ENCODE measurements around the gene LYRM9. TPM values are rescaled to one million over a fixed set of nuclear protein-coding genes. Genes with fewer than 3 reads are reported as not detected.

LYRM9 gene
- total and polyA plus RNA-seq, 8 donors, result 0.58 to 20.3 (median 11.5) TPM

GRCh38 chr17:27882162-27882840 is 10.9 kb downstream of the LYRM9 start:
- H3K9me3 ChIP-seq, result no peaks in the 10 kb centered on the region
- TF ChIP-seq POLR2AphosphoS5 (IDR thresholded peaks at IDR 0.05), result no peak
- no peak for TF ChIP-seq EP300 (IDR thresholded peaks at IDR 0.05)
- TF ChIP-seq POLR2A (IDR thresholded peaks at IDR 0.05), result no peak
- TF ChIP-seq CTCF (IDR thresholded peaks at IDR 0.05), result no peak
- no peaks in the 10 kb centered on the region for H3K27me3 ChIP-seq
- H3K27ac ChIP-seq, result no peak overlapping the region
- no peak for DNase-seq
- intact Hi-C loops (cut with DNase I; ENCODE audit: low total_unique reads), result loop anchor here (5.0 kb wide), 1 partner anchor 80 kb away; the partner anchor contains the start of gene NOS2
- H3K4me1 ChIP-seq, result no peaks in the 10 kb centered on the region
- 78 to 88% (median 83%) methylated on average over 6 to 11 of the region's 11 CpGs for WGBS, 5 donors
- peaks cover 0 to 25% (median 15%) of the 10 kb centered on the region in 4 donors for H3K36me3 ChIP-seq
- H3K4me3 ChIP-seq, result no peak overlapping the region

- no peak overlapping the region for H3K4me3 ChIP-seq
- no peaks in the 10 kb centered on the region for H3K27me3 ChIP-seq
- no peaks in the 10 kb centered on the region for H3K9me3 ChIP-seq
- WGBS, 5 donors, result 11 to 45% (median 26%) methylated on average over 1 to 3 of the region's 3 CpGs
- TF ChIP-seq EP300 (IDR thresholded peaks at IDR 0.05) (no peak), CTCF (IDR thresholded peaks at IDR 0.05) (peak in 5 of 7 experiments; percentile 58 to 73 (median 65)), POLR2A (IDR thresholded peaks at IDR 0.05) (no peak), POLR2AphosphoS5 (IDR thresholded peaks at IDR 0.05) (peak in 1 of 3 donors; percentile 18)
- intact Hi-C loops (cut with DNase I; ENCODE audit: low total_unique reads), result loop anchor here (5.0 kb wide), 1 partner anchor 78 kb away; the partner anchor contains the start of gene NOS2
- no peak overlapping the region for H3K27ac ChIP-seq
- H3K4me1 ChIP-seq, result no peaks in the 10 kb centered on the region
- DNase-seq, result peak; percentile 74 to 92
- peaks cover 0 to 43% (median 23%) of the 10 kb centered on the region in 4 donors for H3K36me3 ChIP-seq
Observed at GRCh38 chr17:27879987-27880608, 13.1 kb downstream of the LYRM9 start.

GRCh38 chr17:27878776-27879562 is 14.2 kb downstream of the LYRM9 start:
- Histone ChIP-seq H3K4me1 (no peaks in the 10 kb centered on the region), H3K4me3 (no peak overlapping the region), H3K36me3 (peaks cover 0 to 52% (median 23%) of the 10 kb centered on the region in 4 donors), H3K9me3 (no peaks in the 10 kb centered on the region), H3K27me3 (no peaks in the 10 kb centered on the region), H3K27ac (no peak overlapping the region)
- intact Hi-C loops (cut with DNase I; ENCODE audit: low total_unique reads), result no loop called here
- WGBS, 5 donors, result 75 to 85% (median 81%) methylated on average over 13 of the region's 13 CpGs
- no peak for TF ChIP-seq CTCF (IDR thresholded peaks at IDR 0.05)
- TF ChIP-seq POLR2AphosphoS5 (IDR thresholded peaks at IDR 0.05), result no peak
- no peak for TF ChIP-seq EP300 (IDR thresholded peaks at IDR 0.05)
- TF ChIP-seq POLR2A (IDR thresholded peaks at IDR 0.05), result no peak
- DNase-seq, result peak in 1 of 2 donors; percentile 69

- Histone ChIP-seq H3K9me3 (no peaks in the 10 kb centered on the region), H3K4me3 (no peak overlapping the region), H3K36me3 (peaks cover 0 to 42% (median 21%) of the 10 kb centered on the region in 4 donors), H3K27me3 (no peaks in the 10 kb centered on the region), H3K27ac (no peak overlapping the region), H3K4me1 (no peaks in the 10 kb centered on the region)
- WGBS, 5 donors, result 90 to 100% (median 92%) methylated on average over 2 of the region's 2 CpGs
- intact Hi-C loops (cut with DNase I; ENCODE audit: low total_unique reads), result no loop called here
- DNase-seq, result no peak
- no peak for TF ChIP-seq POLR2AphosphoS5 (IDR thresholded peaks at IDR 0.05)
- TF ChIP-seq CTCF (IDR thresholded peaks at IDR 0.05), result no peak
- TF ChIP-seq EP300 (IDR thresholded peaks at IDR 0.05), result no peak
- no peak for TF ChIP-seq POLR2A (IDR thresholded peaks at IDR 0.05)
Observed at GRCh38 chr17:27873746-27874145, 19.4 kb downstream of the LYRM9 start.
